NCI-H82 treated with DMSO at 0.1 percent for 48 hours (cell line): Measurements from ENCODE around the gene RASAL1.
A peak's percentile ranks its signal among the peaks of the same experiment; 100 is the strongest.

Source experiments
- DNase-seq: peaks from one replicate; lab custom pipeline; 2025; ENCODE audit not compliant: unreplicated experiment; lab: John Stamatoyannopoulos, UW

RASAL1 gene, protein sequence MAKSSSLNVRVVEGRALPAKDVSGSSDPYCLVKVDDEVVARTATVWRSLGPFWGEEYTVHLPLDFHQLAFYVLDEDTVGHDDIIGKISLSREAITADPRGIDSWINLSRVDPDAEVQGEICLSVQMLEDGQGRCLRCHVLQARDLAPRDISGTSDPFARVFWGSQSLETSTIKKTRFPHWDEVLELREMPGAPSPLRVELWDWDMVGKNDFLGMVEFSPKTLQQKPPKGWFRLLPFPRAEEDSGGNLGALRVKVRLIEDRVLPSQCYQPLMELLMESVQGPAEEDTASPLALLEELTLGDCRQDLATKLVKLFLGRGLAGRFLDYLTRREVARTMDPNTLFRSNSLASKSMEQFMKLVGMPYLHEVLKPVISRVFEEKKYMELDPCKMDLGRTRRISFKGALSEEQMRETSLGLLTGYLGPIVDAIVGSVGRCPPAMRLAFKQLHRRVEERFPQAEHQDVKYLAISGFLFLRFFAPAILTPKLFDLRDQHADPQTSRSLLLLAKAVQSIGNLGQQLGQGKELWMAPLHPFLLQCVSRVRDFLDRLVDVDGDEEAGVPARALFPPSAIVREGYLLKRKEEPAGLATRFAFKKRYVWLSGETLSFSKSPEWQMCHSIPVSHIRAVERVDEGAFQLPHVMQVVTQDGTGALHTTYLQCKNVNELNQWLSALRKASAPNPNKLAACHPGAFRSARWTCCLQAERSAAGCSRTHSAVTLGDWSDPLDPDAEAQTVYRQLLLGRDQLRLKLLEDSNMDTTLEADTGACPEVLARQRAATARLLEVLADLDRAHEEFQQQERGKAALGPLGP

DNA sequence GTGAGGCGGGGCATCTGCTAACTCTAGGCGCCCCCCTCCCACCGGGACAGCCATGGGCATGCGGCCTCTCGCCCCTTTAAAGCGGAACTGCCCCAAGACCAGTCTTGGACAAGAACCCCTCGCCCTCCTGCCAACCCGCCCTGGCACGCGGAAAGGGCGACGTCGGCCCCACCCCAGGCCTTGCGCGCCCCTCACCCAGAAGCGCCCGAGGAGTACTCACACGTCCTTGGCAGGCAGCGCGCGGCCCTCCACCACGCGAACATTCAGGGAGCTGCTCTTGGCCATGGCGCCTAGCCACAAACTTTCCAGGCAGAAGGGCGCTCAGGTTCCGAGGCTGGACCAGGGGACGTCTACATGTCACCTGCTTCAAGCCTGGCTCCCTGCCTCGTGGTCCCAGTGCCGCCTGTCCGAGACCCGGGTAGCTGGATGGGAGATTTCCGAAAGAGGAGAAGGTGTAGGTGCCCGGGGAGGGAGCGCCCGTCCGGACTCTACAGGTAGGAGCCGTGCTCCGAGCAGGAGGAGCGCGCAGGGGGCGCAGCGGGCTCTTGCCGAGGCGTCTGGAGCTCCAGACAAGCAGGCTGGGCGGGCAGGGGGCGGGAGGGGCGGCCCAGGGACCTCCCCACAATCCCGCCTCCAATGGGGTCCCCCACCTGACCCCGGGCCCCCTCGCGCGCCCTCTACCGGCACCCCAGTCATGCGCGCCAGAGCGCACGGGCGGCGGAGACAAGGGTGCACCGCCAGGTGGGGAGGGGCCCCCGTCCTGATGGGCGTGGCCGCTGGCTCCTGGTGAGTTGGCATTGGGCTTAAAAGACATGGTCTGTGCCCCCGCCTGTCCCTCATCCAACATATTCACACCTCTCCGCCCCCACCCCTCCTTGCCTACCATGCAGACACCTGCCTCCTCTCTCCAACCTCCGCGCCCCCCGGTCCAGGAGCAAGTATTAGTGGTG is at the start of gene RASAL1:
TSS of gene RASAL1 (minus strand) at position 584 of the 950 bp plus-strand sequence. CDS start at position 285, 299 bp downstream.
- DNase-seq: no peak

DNA sequence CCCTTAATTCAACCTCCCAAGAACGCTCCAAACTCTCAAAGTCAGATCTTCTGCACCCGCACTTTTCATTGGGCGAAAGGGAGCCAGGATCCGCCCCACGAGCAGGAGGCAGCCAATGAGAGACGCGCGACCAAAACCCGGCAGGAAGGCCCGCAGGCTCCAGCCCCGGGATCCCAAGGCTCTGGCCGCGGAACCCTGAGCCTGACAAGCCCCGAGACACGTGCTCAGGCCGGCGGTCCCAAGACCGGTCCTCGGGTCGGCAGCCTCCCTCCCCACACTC is 49.3 kb upstream of the RASAL1 start:
- peak; percentile 49 for DNase-seq

DNA sequence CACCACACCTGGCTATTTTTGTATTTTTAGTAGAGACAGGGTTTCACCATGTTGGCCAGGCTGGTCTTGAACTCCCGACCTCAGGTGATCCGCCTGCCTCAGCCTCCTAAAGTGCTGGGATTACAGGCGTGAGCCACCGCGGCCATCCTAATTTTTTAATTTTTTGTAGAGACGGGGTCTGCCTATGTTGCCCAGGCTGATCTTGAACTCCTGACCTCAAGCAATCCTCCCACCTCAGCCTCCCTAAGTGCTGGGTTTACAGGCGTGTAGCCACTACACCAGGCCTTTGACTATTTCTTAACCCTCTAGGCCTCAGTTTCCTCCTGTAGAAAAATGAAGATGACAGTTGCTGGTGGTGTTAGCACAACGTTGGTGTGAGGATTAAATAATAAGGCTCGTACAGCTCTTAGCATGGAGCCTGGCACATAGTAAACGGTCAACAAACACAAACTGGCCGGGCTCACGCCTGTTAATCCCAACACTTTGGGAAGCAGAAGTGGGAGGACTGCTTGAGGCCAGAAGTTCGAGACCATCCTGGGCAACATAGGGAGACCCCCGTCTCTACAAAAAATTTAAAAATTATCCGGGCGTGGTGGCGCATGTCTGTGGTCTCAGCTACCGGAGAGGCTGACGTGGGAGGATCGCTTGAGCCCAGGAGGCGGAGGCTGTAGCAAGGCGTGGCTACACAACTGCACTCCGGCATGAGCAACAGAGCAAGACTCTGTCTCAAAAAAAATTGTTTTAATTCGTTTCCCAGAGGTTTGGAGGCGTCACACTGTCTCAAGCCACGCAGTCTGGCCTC is 48.7 kb upstream of the RASAL1 start:
- DNase-seq: no peak

DNA sequence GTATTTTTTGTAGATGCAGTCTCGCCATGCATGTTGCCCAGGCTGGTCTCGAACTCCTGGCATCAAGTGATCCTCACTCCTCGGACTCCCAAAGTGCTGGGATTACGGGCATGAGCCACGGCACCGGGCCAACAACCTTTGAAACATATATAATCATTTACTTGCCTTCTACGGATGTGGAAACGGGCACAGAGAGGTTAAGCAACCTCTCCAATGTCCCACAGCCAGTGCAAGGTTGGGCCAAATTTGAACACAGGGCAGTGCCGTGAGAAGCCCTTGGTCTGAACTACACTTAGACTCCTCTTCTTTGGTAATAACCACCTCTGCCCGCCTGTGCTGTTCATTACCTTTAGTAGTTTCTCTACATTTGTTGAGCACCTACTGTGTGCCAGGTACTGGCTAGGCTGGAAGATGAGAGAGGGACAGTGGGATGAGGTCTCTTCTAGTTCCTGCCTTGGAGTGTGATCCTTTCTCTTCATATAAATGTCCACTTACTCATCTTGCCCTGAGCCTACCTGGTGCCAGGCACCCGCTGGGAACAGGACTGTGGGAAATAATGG is 47.5 kb upstream of the RASAL1 start:
- DNase-seq: no peak

DNA sequence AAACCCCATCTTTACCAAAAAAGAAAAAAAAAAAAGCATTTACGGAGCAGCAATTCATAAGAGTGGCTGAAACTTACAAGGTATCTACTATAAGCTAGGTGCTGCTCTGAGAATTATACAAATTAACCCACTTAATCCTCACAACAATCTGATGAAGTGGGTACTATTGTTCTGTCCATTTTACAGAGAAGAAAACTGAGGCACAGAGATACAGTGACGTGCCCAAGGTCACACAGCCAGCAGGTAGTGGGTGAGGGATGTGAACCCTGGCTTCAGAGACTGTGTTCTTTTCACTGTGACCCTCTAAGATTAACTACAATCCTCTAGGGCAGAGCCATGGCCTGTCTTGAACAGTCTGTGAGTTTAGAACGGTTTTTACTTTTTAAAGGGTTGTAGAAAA is 46.4 kb upstream of the RASAL1 start:
- no peak for DNase-seq

DNA sequence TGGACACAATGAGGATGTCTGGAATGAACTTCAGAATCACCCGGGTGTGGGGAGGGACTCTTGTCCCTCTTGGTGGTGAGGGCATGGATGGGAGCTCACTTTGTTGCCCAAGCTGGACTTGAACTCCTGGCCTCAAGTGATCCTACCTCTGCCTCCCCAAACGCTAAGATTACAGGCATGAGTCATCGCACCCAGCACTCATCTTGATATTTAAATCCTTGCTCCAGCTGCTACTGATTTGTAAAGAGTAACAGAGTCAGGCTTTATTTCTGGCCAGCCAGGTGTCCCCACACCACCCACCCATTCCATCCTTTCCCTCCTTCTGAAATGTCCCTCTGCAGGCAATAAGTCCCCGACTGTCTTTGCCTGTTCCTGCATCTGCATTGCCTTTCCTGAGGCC is 44.8 kb upstream of the RASAL1 start:
- DNase-seq: no peak

DNA sequence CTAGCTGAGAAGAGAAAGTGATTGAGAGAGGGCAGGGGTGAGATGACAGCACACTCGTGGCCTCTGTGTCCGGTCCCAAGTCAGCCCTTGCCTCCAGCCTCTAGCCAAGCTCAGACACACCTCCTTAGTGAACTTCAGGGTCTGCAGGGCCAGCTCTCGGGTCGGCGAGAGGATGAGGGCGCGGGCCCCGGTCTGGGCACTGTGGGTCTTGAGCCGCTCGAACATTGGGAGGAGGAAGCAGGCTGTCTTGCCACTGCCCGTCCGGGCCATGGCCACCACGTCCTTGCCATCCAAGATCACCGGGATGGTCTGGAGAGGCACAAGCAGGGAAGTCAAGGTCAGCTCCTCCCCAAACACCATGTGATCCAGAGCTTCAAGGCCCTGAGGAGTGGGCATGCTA is 43.5 kb upstream of the RASAL1 start:
- no peak for DNase-seq

DNA sequence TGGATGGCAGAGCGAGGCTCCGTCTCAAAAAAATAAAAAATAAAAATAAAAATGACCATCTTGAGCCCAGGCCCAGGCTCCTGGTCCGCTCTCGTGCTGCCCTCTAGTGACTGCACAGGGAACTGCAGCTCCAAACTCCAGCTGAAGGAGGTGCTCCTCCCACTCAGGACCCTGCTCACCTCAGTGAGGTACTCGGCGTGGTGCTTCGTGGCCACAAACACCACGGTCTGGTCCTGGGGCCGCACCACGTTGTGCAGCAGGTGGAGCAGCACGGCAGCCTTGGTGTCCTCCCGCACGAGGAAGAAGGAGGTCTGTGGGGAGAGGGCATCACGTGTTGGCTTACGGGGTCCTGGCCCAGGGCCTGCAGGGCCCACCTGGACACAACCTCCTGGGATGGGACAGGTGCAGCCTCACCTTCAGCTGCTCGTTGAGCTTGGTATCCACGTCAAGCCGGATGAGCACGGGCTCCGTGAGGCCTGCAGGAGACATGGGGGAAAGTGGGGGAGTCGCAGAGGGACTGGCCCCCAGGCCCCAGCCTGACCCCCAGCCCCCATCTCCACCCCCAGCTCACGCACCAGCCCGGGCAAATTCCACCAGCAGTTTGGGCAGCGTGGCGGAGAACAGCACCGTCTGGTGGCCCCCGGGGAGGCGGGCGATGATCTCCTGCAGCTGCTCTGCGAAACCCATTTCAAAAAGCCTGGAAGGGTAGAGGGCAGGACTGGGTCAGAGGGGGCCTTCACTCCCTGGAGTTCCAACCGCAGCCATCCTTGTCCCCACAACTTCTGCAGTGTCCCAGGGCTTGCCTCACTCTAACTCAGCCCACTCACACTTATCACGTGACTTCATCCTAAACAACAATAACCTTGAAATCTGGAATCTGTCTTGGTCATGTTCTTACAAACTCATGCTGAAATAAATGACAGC is 39.2 kb upstream of the RASAL1 start:
- no peak for DNase-seq

DNA sequence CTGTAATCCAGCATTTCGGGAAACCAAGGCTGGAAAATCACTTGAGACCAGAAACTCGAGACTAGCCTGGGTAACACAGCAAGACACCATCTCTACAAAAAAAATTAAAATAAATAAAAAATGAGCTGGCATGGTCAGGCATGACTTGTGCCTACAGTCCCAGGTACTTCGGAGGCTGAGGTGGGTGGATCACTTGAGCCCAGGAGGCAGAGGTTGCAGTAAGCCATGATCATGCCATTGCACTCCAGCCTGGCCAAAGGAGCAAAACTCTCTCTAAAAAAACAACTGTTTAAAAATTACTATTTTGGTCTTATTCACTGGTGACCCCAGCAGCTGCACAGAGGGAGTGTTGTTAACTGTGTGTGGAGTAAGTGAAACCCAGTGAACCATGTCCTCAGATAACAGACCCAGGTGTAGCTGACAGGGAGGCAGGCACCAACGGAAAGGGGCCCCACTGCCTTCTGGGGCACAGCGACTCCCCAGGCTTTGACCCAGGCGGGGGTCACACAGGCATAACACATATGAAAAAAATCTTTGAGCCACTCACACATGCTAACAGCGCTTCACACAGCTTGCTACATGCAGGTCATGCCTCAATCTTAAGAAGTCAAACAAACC is 37.6 kb upstream of the RASAL1 start:
- no peak for DNase-seq

DNA sequence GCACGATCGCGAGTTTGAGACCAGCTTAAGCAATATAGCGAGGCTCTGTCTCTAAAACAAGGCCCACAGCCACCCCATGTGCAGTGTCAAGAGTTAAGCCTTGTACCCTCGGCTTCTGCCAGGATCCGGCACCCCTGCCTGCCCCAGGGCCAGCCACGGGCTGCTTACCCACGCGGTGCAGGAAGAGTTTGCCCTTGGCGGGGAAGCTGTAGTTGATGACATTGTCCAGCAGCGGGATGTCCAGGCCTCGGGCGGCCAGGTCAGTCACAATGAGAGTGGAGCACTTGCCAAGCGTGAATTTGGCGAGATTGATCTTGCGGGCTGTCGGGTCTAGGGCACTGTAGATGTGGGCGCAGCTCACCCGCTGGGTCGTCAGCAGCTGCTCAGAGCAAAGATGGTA is 36.6 kb upstream of the RASAL1 start:
- no peak for DNase-seq

DNA sequence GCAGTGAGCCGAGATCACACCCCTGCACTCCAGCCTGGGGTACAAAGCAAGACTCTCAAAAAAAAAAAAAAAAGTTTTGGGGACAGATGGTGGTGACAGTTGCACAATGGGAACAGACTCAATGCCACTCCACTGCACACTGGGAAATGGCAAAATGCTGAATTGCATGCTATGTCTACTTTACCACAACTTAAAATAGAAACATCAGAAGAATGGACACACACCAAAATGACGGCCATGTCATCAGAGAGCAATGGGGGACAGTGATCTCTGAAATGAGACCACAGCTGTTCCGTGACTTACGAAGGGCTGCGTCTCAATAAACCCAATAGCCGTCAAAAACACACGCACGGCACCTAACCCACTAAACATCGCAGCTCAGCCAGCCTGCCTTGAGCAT is 36.0 kb upstream of the RASAL1 start:
- no peak for DNase-seq

DNA sequence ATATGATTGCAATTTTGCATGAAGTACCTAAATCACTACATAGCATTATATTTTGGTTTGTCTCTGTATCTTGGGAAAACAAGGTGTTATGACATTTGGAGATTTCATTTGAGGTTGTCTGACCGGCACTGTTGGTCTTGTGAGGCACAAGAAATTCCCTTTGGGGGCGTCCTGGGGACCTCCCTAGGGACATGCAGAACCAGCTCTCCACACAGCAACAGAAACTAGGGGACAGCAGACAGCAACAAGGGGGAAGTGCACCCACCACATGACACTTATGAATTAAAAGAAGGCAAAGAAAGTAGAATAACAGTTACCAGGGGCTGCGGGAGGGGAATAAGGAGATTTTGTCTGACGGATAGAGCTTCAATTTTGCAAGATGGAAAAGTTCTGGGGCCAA is 35.4 kb upstream of the RASAL1 start:
- no peak for DNase-seq

DNA sequence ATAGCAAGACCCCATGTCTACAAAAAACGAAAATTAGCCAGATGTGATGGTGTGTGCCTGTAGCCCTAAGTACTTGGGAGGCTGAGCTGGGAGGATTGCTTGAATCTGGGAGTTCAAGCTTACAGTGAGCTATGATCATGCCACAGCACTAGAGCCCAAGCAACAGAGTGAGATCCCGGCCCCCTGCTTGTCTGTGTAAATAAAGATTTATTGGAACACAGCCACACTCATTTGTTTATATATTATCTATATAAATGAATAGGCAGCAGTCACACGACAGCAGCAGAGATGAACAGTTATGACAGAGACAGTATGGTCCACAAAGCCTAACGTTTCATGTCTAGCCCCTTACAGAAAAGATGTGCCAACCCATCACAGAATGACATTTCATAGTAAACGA is 34.9 kb upstream of the RASAL1 start:
- no peak for DNase-seq

DNA sequence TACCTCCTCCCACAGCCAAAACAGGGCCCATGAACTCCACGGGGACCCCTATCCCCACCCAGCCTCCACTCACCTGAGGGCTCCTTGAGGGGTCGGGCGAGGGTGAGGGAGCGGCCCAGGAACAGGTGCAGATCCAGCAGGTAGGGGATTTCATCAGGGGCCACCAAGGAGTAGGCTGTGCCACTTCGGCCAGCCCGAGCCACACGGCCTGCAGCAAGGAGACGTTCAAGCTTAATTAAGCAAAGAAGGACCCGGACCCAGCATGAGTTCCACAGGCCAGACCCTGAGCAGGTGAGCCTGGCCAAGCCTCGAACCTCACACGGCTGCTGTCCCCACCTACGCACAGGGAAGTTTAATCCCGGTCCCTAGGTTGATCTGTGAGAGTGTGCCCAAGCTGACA is 34.1 kb upstream of the RASAL1 start:
- no peak for DNase-seq

DNA sequence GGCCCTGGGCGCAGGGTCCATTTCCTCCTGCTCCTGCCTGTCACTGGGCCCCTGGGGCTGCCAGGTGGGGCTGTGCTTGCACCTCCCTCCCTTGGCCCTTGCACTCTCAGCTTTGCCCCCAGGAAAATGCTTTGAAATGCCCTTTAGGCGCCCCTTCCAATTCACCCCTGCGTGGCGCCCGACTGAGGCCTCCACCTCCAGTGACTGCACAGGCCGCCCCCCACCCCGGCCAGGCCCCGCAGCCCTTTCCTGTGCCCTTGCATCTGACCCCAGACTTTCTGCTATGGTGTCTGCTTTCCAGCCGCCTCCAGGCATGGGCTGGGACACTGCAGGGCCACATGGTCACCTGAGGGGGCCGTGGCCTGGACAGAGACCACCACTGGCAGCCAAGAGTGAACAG is 32.3 kb upstream of the RASAL1 start:
- no peak for DNase-seq

DNA sequence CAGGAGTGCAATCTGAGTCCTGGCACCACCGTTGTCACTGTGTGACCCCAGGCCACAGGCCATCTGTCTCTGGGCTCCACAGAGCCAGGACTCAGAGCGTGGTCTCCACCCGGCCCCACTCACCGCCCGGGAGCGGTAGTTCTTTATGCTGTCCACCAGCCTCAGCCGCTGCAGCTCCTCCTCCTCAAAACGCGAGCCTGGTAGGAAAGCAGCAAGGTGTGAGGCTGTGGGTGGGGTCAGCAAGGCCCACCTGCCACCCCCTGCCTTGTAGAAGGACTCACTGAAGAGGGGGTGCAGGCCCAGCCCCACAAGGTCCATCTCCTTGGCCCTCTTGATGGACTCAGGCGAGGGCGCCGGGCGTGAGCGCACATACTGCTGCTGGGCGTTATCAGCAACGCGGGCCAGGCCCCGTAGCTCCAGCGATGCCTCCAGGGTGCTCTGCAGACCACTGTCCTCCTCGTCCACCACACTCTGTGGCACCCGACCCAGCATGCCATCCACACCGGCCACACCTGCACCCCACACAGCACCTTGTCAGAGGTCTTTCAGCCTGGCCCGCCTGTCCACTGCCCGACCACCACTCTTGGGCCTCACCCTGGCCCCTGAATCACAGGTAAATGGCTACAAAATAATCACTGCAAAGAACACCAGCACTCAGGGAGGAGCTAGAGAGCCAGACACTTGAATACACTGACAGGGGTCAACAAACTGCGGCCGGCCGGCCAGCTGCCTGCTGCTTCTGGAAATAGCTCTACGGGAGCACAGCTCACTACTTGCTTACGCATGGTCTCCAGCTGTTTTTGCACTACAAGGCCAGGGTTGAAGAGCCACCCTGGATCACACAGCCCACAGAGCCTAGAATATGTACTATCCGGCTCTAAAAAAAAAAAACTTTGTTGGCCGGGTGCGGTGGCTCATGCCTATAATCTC is 30.2 kb upstream of the RASAL1 start:
- DNase-seq: no peak

DNA sequence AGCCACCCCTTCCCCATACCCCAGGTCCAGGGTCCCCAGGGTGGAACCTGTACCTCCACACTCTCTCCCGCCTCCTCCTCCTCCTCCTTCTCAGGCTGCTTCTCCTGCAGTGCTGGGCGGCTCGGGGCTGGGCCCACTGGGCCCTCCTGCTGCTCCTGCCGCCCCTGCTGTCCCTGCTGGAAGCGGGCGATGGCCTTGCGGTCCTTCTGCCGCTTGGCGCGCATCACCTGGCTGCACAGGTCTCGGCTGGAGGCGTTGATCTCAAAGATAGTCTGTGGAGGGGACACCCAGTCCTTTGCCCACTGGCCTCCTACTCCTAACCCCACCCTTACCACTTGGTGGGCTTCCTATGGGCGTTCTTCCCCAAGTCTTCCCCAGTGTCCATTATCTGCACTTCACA is 28.5 kb upstream of the RASAL1 start:
- DNase-seq: no peak

DNA sequence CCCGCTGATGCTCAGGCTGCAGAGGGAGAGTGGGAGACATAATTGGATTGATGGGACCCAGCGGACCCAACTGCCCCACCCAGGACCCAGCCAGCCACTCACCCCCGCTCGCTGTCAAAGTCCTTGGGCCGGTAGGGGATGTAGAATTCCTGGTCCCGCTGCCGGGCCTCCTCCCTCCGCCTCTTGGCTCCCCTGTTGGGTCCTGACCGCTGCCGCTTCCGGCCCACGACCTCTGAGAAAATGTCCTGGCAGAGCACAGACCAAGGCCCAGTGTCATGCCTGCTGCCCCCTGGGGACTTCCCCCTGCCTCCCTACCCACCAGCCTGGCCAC is 27.4 kb upstream of the RASAL1 start:
- DNase-seq: peak; percentile 34
